Karpas-422 (cell line): Measurements from ENCODE around the gene FAM13A. TPM values are rescaled to one million over a fixed set of nuclear protein-coding genes. Genes with fewer than 3 reads are reported as not detected.

Experiments used
- DNase-seq: peaks from one replicate; pipeline ENCODE4 v3.0.0-alpha.2; 2015
- H2AFZ ChIP-seq: fragments of 200-600 bp; sonication (generic); 2 replicates; pipeline ENCODE4 v1.6.1; 2014; ENCODE audit warnings: antibody characterized with exemption, low read length, mixed read lengths
- H3K27ac ChIP-seq: fragments of 200-600 bp; sonication (generic); 2 replicates; pipeline ENCODE4 v1.5.1; 2014; ENCODE audit warnings: mild to moderate bottlenecking, low read length, moderate library complexity
- H3K27me3 ChIP-seq: fragments of 200-600 bp; sonication (generic); 2 replicates; pipeline ENCODE4 v1.6.1; 2014; ENCODE audit warnings: low read length, mixed read lengths
- H3K36me3 ChIP-seq: fragments of 200-600 bp; sonication (generic); 2 replicates; pipeline ENCODE4 v1.6.1; 2014; ENCODE audit warnings: low read length, mixed read lengths; ENCODE audit not compliant: insufficient read depth
- H3K4me1 ChIP-seq: fragments of 200-600 bp; sonication (generic); 2 replicates; pipeline ENCODE4 v1.6.1; 2014; ENCODE audit warnings: mild to moderate bottlenecking, low read length, mixed read lengths
- H3K4me2 ChIP-seq: fragments of 200-600 bp; sonication (generic); 2 replicates; pipeline ENCODE4 v1.6.1; 2014; ENCODE audit warnings: low read length, low read depth, mild to moderate bottlenecking; ENCODE audit not compliant: poor library complexity, severe bottlenecking
- H3K4me3 ChIP-seq: fragments of 200-600 bp; sonication (generic); 2 replicates; pipeline ENCODE4 v1.5.1; 2014; ENCODE audit warnings: mild to moderate bottlenecking, antibody characterized with exemption, low read length, mixed read lengths
- H3K79me2 ChIP-seq: fragments of 200-600 bp; sonication (generic); 2 replicates; pipeline ENCODE4 v1.6.1; 2014; ENCODE audit warnings: mild to moderate bottlenecking, low read length, mixed read lengths
- H3K9ac ChIP-seq: fragments of 200-600 bp; sonication (generic); 2 replicates; pipeline ENCODE4 v1.6.0; 2014; ENCODE audit warnings: low read length
- H3K9me2 ChIP-seq: fragments of 200-600 bp; sonication (generic), shearing (Covaris generic); replicated peaks from 2 replicates; pipeline ENCODE4 v1.6.0; 2014; ENCODE audit warnings: mild to moderate bottlenecking, low read length, moderate library complexity; ENCODE audit not compliant: insufficient read depth
- H3K9me3 ChIP-seq: fragments of 300-700, 200-600 bp; sonication (generic); 2 replicates; pipeline ENCODE4 v1.6.1; 2014; ENCODE audit warnings: low read length, mixed read lengths
- H4K20me1 ChIP-seq: fragments of 200-600 bp; sonication (generic); 2 replicates; pipeline ENCODE4 v1.6.1; 2014; ENCODE audit warnings: mild to moderate bottlenecking, antibody characterized with exemption, low read length, low read depth; ENCODE audit not compliant: insufficient read depth
- total RNA-seq: library from RNA; depleted of rRNA; stranded (reverse); fragments of >200 nt; shearing (Covaris generic); gene quantifications from 2 replicates; pipeline ENCODE4 v1.2.3, GENCODE V29; 2014; ENCODE audit warnings: low replicate concordance

FAM13A gene
- total RNA-seq, 1 experiment from 2014 or later = 0.30 TPM

DNA sequence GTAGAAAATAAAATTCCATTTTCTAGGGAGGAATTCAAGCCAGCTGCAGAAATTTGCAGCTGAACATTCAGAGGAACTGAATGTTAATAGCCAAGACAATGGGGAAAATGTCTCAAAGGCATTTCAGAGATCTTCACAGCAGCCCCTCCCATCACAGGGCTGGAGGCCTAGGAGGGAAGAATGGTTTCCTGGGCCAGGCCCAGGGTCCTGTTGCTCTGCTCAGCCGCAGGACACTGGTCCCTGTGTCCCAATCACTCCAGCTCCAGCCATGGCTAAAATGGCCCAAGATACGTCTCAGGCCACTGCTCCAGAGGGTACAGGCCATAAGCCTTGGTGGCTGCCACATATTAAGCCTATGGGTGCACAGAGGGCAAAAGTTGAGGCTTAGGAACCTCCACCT lies 20.4 kb downstream of the FAM13A start:
- H3K4me1 ChIP-seq = no peaks in the 10 kb centered on the region
- H3K9ac ChIP-seq = no peak overlapping the region
- H3K4me2 ChIP-seq = no peak overlapping the region
- no peaks in the 10 kb centered on the region for H3K27me3 ChIP-seq
- H3K9me3 ChIP-seq = no peaks in the 10 kb centered on the region
- H3K27ac ChIP-seq = no peak overlapping the region
- H3K4me3 ChIP-seq = no peak overlapping the region
- no peak overlapping the region for H2AFZ ChIP-seq
- no peaks in the 10 kb centered on the region for H3K79me2 ChIP-seq
- H3K9me2 ChIP-seq = no peaks in the 10 kb centered on the region
- DNase-seq = no peak
- no peaks in the 10 kb centered on the region for H4K20me1 ChIP-seq
- no peaks in the 10 kb centered on the region for H3K36me3 ChIP-seq

DNA sequence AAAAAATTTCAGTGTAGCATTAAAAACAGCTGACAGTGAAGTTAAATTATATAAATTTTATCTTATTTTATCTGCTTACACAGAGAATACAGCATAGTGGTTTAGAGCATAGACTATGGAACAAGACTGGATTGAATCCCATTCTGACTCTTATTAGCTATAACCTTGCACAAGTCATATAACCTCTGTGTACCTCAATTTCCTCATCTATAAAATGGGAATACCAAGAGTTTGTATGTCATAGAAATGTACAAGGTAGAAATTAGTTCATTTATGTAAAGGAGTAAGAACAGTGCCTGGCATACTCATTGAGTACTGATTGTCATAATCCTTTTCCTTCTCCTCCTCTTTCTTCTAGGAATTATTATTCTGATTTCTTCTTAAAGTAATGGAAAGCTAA lies 25.7 kb downstream of the FAM13A start:
- Histone ChIP-seq H2AFZ (no peak overlapping the region), H3K27me3 (no peaks in the 10 kb centered on the region), H3K27ac (no peak overlapping the region), H3K4me2 (no peak overlapping the region), H3K9ac (no peak overlapping the region), H4K20me1 (no peaks in the 10 kb centered on the region), H3K4me1 (no peaks in the 10 kb centered on the region), H3K4me3 (no peak overlapping the region), H3K9me3 (no peaks in the 10 kb centered on the region), H3K9me2 (no peaks in the 10 kb centered on the region), H3K36me3 (no peaks in the 10 kb centered on the region), H3K79me2 (no peaks in the 10 kb centered on the region)
- no peak for DNase-seq

DNA sequence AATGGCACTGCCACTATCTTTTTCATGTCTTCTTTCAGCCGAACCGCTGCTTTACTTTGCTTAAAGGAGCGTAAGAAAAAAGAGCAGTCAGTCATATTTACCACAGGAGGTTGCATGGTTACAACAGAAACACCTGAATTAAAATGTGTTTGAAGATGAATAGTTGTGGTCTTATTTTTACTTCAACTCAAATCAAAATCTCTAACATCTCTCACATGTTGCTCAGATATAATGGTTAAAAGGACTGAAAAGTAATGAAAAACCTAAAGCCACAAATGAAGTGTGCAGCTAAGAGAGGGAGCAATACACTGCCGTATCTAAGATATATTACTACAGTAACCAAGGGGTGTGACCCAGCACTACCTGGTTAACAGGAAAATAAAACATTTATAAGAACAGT lies 27.4 kb downstream of the FAM13A start:
- Histone ChIP-seq H3K27ac (no peak overlapping the region), H3K27me3 (no peaks in the 10 kb centered on the region), H3K79me2 (no peaks in the 10 kb centered on the region), H3K9ac (no peak overlapping the region), H3K9me3 (no peaks in the 10 kb centered on the region), H3K4me1 (no peaks in the 10 kb centered on the region), H3K36me3 (no peaks in the 10 kb centered on the region), H3K9me2 (no peaks in the 10 kb centered on the region), H2AFZ (no peak overlapping the region), H3K4me2 (no peak overlapping the region), H3K4me3 (no peak overlapping the region), H4K20me1 (no peaks in the 10 kb centered on the region)
- DNase-seq = no peak

DNA sequence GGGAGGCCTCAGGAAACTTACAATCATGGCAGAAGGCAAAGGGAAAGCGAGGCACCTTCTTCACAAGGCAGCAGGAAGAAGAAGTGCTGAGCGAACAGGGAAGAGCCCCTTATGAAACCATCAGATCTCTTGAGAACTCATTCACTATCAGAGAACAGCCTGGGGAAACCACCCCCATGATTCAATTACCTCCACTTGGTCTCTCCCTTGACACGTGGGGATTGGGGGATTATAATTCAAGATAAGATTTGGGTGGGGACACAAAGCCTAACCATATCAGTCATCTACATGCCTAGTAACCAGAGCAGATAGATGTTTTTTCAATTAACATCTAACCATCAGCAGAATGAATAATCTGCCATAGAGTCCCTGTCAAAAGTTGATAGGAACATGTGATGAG lies 30.4 kb downstream of the FAM13A start:
- Histone ChIP-seq H3K4me1 (no peaks in the 10 kb centered on the region), H4K20me1 (no peaks in the 10 kb centered on the region), H3K4me3 (no peak overlapping the region), H3K36me3 (no peaks in the 10 kb centered on the region), H3K79me2 (no peaks in the 10 kb centered on the region), H3K27ac (no peak overlapping the region), H3K9me2 (no peaks in the 10 kb centered on the region), H3K9ac (no peak overlapping the region), H3K9me3 (no peaks in the 10 kb centered on the region), H3K27me3 (no peaks in the 10 kb centered on the region), H2AFZ (no peak overlapping the region), H3K4me2 (no peak overlapping the region)
- DNase-seq = no peak

DNA sequence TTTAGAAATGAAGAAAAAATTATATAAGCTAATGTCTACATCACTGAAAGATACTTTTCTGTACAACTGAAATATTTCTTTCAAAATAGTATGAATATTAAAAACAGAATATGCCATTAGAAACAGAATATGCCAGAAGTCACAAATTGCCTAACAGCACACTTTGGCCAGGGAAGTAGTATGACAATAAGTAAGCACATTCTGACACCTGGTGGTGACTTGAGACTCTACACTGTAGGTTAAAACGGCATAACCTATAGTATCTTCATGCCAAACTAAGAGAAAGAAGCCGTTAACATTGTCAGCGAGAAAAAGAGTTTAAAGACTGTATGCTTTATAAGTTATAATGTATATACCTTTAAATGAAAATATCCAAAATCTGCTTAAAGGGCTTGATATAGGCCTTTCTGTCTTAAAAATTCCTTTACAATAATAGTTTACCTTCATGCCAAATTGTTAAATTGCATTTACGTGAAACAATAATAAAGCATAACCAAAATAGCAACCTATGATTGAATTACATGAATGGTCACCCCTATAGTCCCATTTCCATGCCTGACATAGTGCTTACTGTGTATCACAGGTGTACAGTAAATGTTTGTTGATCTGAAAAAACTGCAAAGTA lies 32.8 kb downstream of the FAM13A start:
- no peaks in the 10 kb centered on the region for H3K79me2 ChIP-seq
- H3K9ac ChIP-seq = no peak overlapping the region
- H3K27ac ChIP-seq = no peak overlapping the region
- H3K4me3 ChIP-seq = no peak overlapping the region
- H4K20me1 ChIP-seq = no peaks in the 10 kb centered on the region
- no peaks in the 10 kb centered on the region for H3K9me3 ChIP-seq
- no peak overlapping the region for H2AFZ ChIP-seq
- no peaks in the 10 kb centered on the region for H3K4me1 ChIP-seq
- peak; percentile 88 for DNase-seq
- no peaks in the 10 kb centered on the region for H3K36me3 ChIP-seq
- no peaks in the 10 kb centered on the region for H3K27me3 ChIP-seq
- H3K9me2 ChIP-seq = no peaks in the 10 kb centered on the region
- H3K4me2 ChIP-seq = no peak overlapping the region

DNA sequence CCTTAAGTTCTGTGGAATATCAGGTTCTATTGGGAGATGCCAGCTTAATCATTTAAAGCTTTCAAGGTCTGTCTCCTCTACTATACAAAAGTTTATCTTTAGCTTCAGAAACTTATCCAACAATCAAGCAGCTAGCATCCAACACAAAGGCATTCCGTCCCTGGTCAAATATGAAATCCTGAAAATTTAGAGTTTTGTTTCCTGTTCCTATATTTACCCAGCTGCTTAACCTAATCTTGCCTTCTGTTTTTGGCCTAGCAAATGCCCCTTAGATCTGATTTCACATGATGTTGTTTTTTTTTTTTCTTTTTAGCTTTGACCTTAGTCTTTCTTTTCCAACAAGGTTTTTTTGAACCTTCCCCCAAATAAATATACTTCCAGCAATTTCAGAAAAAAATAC lies 33.8 kb downstream of the FAM13A start:
- H3K9me2 ChIP-seq = no peaks in the 10 kb centered on the region
- H3K9me3 ChIP-seq = no peaks in the 10 kb centered on the region
- no peaks in the 10 kb centered on the region for H3K79me2 ChIP-seq
- no peaks in the 10 kb centered on the region for H3K4me1 ChIP-seq
- no peaks in the 10 kb centered on the region for H4K20me1 ChIP-seq
- H3K4me2 ChIP-seq = no peak overlapping the region
- no peaks in the 10 kb centered on the region for H3K36me3 ChIP-seq
- no peaks in the 10 kb centered on the region for H3K27me3 ChIP-seq
- no peak overlapping the region for H3K9ac ChIP-seq
- DNase-seq = no peak
- H2AFZ ChIP-seq = no peak overlapping the region
- no peak overlapping the region for H3K4me3 ChIP-seq
- no peak overlapping the region for H3K27ac ChIP-seq

DNA sequence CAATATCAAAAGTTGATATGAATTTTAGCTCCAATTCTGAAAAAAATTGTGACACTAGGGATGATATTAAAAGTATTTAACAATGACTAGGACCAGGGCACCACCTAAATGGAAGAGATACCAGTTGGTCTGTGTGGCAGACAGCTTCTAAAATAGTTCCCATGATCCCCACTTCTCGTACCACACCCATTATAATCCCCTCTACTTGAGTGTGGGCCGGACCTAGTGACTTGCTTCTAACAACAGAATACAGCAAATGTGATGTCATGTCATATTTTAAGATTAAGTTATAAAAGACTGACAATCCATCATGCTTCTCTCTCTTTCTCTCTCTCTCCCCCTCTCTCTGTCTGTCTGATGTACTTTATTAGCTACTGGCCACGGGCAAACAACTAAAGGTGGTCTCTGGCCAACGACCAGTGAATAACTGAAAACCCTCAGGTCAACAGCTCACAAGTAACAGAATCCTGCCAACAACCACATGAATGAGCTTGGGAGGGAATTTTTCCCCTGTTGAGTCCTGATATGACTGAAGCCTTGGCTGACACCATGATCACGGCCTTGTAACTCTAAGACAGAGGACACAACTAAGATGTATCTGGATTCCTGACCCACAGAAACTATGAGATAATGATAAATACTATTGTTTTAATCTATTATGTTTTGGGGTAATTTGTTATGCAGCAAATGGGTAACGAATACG lies 34.4 kb downstream of the FAM13A start:
- no peak overlapping the region for H3K4me3 ChIP-seq
- H3K27me3 ChIP-seq = no peaks in the 10 kb centered on the region
- no peaks in the 10 kb centered on the region for H3K36me3 ChIP-seq
- H3K27ac ChIP-seq = no peak overlapping the region
- DNase-seq = no peak
- H3K4me1 ChIP-seq = no peaks in the 10 kb centered on the region
- no peaks in the 10 kb centered on the region for H3K9me2 ChIP-seq
- H3K9ac ChIP-seq = no peak overlapping the region
- no peak overlapping the region for H2AFZ ChIP-seq
- no peaks in the 10 kb centered on the region for H3K9me3 ChIP-seq
- no peaks in the 10 kb centered on the region for H4K20me1 ChIP-seq
- no peak overlapping the region for H3K4me2 ChIP-seq
- no peaks in the 10 kb centered on the region for H3K79me2 ChIP-seq

DNA sequence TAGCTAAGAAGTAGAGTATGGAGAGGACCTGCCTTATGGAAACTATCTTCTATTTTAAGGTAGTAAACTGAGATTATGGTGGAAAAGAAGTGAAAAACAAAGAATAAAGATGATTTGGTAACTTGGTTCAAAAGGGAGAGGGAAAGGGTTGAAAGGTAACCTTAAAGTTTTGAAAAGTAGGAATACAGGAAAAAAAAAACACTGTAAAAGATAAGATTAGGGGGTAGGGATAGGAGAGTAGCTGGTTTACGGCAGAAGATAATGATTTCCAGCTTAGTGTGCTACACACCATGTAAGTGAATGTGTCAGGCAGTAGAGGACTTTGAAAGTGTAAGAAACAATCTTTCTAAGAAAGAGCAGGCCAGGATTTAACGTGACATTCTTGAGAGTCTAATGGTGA lies 35.3 kb downstream of the FAM13A start:
- Histone ChIP-seq H2AFZ (no peak overlapping the region), H3K9me3 (no peaks in the 10 kb centered on the region), H3K79me2 (no peaks in the 10 kb centered on the region), H3K27ac (no peak overlapping the region), H4K20me1 (no peaks in the 10 kb centered on the region), H3K4me1 (no peaks in the 10 kb centered on the region), H3K4me3 (no peak overlapping the region), H3K9me2 (no peaks in the 10 kb centered on the region), H3K27me3 (no peaks in the 10 kb centered on the region), H3K9ac (no peak overlapping the region), H3K36me3 (no peaks in the 10 kb centered on the region), H3K4me2 (no peak overlapping the region)
- DNase-seq = no peak
